ENCODE results near the gene TERT. TPM values are rescaled to one million over a fixed set of nuclear protein-coding genes. Genes with fewer than 3 reads are reported as not detected.
"Not testable (repeated sequence)": the region's sequence is repeated elsewhere in the genome, so short reads cannot be mapped to it uniquely, and the experiment has no call there.

Gene TERT
- total and polyA plus RNA-seq, 3 experiments from 2014 or later = 2.0 to 2.5 TPM; not detected in 1

DNA sequence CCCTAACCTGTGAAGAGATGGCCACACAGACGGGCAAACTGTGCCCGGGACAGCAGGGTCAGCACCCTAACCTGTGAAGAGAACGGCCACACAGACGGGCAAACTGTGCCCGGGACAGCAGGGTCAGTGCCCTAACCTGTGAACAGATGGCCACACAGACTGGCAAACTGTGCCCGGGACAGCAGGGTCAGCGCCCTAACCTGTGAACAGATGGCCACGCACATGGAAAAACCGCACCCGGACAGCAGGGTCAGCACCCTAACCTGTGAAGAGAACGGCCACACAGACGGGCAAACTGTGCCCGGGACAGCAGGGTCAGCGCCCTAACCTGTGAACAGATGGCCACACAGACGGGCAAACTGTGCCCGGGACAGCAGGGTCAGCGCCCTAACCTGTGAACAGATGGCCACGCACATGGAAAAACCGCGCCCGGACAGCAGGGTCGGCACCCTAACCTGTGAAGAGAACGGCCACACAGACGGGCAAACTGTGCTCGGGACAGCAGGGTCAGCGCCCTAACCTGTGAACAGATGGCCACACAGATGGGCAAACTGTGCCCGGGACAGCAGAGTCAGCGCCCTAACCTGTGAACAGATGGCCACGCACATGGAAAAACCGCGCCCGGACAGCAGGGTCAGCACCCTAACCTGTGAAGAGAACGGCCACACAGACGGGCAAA, 44.4 kb upstream of the TERT start:
- Histone ChIP-seq H3K4me1 (ENCODE audit: insufficient read depth, low read length) (peaks cover 31% of the 10 kb centered on the region), H3K36me3 (ENCODE audit: insufficient read depth, low read length) (peaks cover 53% of the 10 kb centered on the region)
- H3K27ac ChIP-seq (ENCODE audit: low read depth, low read length); H3K27ac Mint-ChIP-seq; H3K9me3 Mint-ChIP-seq; H3K27me3 Mint-ChIP-seq; CTCF ChIA-PET; H3K27me3 ChIP-seq (ENCODE audit: insufficient read depth, low read length, poor library complexity, severe bottlenecking); DNase-seq; H3K4me3 ChIP-seq (ENCODE audit: low read length); POLR2A ChIA-PET; H3K9me3 ChIP-seq (ENCODE audit: low read length); H3K4me3 Mint-ChIP-seq: not testable (repeated sequence)
- H3K36me3 Mint-ChIP-seq = peaks cover 4 to 85% (median 18%) of the 10 kb centered on the region in 3 donors
- peaks cover 22 to 33% (median 28%) of the 10 kb centered on the region in 3 donors for H3K4me1 Mint-ChIP-seq

DNA sequence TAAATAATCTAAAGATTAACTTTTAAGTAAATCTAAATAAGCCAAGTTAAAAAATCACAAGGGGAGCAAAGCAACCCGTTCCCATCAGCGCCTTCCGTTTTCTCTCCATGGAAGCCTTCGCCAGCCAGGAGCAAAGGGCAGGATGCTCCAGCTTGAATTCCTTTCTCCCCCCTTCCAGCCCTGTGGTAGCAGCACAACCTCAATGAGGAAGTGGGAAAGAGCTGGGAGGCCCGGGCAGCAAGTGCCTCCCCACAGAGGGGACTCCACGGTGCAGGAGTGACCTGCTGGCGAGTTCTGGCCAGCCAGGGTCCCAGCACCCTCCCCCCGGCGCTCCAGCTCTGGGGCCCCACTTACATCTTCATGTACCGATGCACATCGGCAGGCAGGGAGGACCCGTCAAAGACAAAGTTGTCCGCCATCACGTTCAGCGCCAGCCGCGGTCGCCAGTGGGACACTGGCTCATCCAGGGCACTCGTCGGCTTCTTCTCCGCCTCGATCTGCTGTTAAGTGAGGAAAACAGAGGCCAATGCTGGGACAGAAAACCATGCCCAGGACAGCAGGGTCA, 43.7 kb upstream of the TERT start:
- POLR2A ChIA-PET = no interaction called here
- Mint-ChIP-seq H3K4me3 (no peak overlapping the region), H3K9me3 (no peaks in the 10 kb centered on the region), H3K27ac (peak overlapping the region in 1 of 8 donors; percentile 57), H3K4me1 (peaks cover 15 to 26% (median 21%) of the 10 kb centered on the region in 3 donors), H3K36me3 (peaks cover 4 to 83% (median 14%) of the 10 kb centered on the region in 3 donors), H3K27me3 (no peaks in the 10 kb centered on the region)
- Histone ChIP-seq H3K4me3 (ENCODE audit: low read length) (no peak overlapping the region), H3K9me3 (ENCODE audit: low read length) (no peaks in the 10 kb centered on the region), H3K36me3 (ENCODE audit: insufficient read depth, low read length) (peaks cover 59% of the 10 kb centered on the region), H3K27me3 (ENCODE audit: insufficient read depth, low read length, poor library complexity, severe bottlenecking) (no peaks in the 10 kb centered on the region), H3K27ac (ENCODE audit: low read depth, low read length) (no peak overlapping the region), H3K4me1 (ENCODE audit: insufficient read depth, low read length) (peaks cover 24% of the 10 kb centered on the region)
- DNase-seq = no peak
- CTCF ChIA-PET = interaction anchor here (1.1 kb wide), 1 partner anchor 42 kb away, joined by 3 read pairs; no protein-coding TSS in a partner anchor

DNA sequence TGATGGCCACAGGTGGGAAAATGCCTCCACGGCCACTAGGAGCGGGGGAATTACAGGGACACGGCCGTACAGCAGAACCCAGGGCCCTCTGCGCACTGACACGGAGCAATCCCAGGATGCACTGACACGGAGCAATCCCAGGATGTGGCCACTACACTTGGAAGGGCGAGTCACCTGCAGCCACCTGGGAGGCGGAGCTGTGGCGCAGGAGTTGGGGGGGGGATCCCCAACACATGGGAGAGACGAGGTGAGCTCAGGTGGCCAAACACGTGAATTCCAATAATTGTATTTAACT, 43.3 kb upstream of the TERT start:
- Histone ChIP-seq H3K9me3 (ENCODE audit: low read length) (no peaks in the 10 kb centered on the region), H3K27ac (ENCODE audit: low read depth, low read length) (no peak overlapping the region), H3K36me3 (ENCODE audit: insufficient read depth, low read length) (peaks cover 63% of the 10 kb centered on the region), H3K4me1 (ENCODE audit: insufficient read depth, low read length) (peaks cover 20% of the 10 kb centered on the region), H3K4me3 (ENCODE audit: low read length) (no peak overlapping the region), H3K27me3 (ENCODE audit: insufficient read depth, low read length, poor library complexity, severe bottlenecking) (no peaks in the 10 kb centered on the region)
- POLR2A ChIA-PET = no interaction called here
- Mint-ChIP-seq H3K9me3 (no peaks in the 10 kb centered on the region), H3K4me3 (no peak overlapping the region), H3K27ac (no peak overlapping the region), H3K4me1 (peaks cover 12 to 21% (median 17%) of the 10 kb centered on the region in 3 donors), H3K27me3 (no peaks in the 10 kb centered on the region), H3K36me3 (peaks cover 8 to 85% (median 13%) of the 10 kb centered on the region in 3 donors)
- no peak for DNase-seq
- CTCF ChIA-PET = interaction anchor here (1.1 kb wide), 1 partner anchor 42 kb away, joined by 3 read pairs; no protein-coding TSS in a partner anchor

DNA sequence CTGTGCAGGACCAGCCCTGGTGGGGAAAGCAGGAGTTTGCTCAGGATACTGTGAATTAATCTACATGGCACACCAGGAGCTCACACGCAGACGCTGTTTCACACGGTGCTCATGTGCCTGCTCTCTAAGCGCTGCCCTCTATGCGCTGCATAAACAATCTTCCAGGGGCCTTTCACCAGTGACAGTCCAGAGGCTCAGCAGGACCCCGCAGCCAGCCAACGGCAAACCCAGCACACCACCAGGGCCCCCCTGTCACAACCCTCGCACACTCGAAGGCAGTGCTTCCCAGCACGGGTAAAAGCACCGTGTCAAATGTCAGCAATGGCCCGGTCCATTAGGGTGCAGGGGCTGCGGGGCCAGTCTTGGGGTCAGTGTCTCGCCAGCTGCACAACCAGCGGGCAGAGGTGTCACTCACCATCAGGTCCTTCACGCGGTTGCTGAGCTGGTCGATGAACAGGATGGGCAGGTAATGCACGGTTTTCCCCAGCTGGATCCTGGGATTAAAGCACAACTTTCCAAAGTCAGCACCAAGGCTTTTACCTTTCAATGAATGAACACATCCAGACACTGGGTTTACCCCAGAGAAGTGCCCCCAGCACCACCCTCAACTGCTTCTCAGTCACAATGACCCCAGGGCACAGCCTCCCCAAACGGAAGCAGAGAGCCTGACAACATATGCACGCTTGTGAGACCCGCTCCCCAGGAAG, 42.8 kb upstream of the TERT start:
- Mint-ChIP-seq H3K27me3 (no peaks in the 10 kb centered on the region), H3K9me3 (no peaks in the 10 kb centered on the region), H3K27ac (no peak overlapping the region), H3K4me3 (no peak overlapping the region), H3K36me3 (peaks cover 9 to 85% (median 14%) of the 10 kb centered on the region in 3 donors), H3K4me1 (peaks cover 10 to 18% (median 14%) of the 10 kb centered on the region in 3 donors)
- Histone ChIP-seq H3K27ac (ENCODE audit: low read depth, low read length) (no peak overlapping the region), H3K4me3 (ENCODE audit: low read length) (no peak overlapping the region), H3K27me3 (ENCODE audit: insufficient read depth, low read length, poor library complexity, severe bottlenecking) (no peaks in the 10 kb centered on the region), H3K4me1 (ENCODE audit: insufficient read depth, low read length) (peaks cover 17% of the 10 kb centered on the region), H3K9me3 (ENCODE audit: low read length) (no peaks in the 10 kb centered on the region), H3K36me3 (ENCODE audit: insufficient read depth, low read length) (peaks cover 68% of the 10 kb centered on the region)
- CTCF ChIA-PET = interaction anchor here (1.0 to 1.1 kb wide), 2 partner anchors 43 to 307 kb away, joined by 3 read pairs; no protein-coding TSS in a partner anchor
- POLR2A ChIA-PET = no interaction called here
- no peak for DNase-seq

DNA sequence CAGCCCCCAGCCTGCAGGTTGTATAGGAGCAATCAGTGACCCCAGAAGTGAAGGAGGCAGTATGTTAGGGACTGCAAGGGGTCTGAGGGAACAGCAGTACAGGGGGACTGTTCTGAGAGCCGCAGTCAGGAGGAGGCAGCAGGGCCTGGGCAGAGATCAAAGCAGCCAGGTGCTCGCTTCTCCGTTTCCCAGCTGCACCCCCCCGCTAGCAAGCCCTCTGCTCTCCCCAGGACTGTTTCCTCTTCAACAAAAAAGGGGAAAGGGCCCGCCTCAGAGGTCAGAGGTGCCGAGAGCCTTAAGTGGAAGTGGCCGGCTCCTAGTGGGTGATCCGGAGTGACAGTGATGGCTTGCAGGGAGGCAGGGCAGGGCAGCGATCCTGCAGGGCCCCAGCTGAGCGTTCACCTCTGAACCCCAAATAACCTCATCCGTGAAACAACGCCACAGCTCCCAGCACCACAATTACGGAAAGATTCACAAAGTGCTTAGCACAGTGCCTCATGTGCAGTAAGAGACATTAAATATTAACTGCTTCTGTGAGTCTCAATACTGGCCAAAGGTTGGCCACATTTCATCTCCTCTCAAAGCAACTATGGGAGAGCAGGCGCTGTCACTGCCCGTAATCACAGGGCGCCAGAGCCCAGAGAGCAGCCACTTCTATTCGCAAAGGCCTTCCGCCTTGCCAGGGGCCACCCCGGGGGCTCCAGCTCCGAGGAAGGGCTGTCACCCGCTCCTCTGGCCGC, 42.1 kb upstream of the TERT start:
- Histone ChIP-seq H3K36me3 (ENCODE audit: insufficient read depth, low read length) (peaks cover 76% of the 10 kb centered on the region), H3K9me3 (ENCODE audit: low read length) (no peaks in the 10 kb centered on the region), H3K4me1 (ENCODE audit: insufficient read depth, low read length) (peaks cover 10% of the 10 kb centered on the region), H3K27ac (ENCODE audit: low read depth, low read length) (no peak overlapping the region), H3K27me3 (ENCODE audit: insufficient read depth, low read length, poor library complexity, severe bottlenecking) (no peaks in the 10 kb centered on the region), H3K4me3 (ENCODE audit: low read length) (no peak overlapping the region)
- Mint-ChIP-seq H3K27ac (no peak overlapping the region), H3K36me3 (peaks cover 14 to 86% (median 16%) of the 10 kb centered on the region in 3 donors), H3K9me3 (no peaks in the 10 kb centered on the region), H3K4me1 (peaks cover 8 to 18% (median 14%) of the 10 kb centered on the region in 3 donors), H3K4me3 (no peak overlapping the region), H3K27me3 (no peaks in the 10 kb centered on the region)
- ChIA-PET CTCF (interaction anchor here (1.0 kb wide), 1 partner anchor 308 kb away, joined by 3 read pairs; no protein-coding TSS in a partner anchor), POLR2A (no interaction called here)
- no peak for DNase-seq

DNA sequence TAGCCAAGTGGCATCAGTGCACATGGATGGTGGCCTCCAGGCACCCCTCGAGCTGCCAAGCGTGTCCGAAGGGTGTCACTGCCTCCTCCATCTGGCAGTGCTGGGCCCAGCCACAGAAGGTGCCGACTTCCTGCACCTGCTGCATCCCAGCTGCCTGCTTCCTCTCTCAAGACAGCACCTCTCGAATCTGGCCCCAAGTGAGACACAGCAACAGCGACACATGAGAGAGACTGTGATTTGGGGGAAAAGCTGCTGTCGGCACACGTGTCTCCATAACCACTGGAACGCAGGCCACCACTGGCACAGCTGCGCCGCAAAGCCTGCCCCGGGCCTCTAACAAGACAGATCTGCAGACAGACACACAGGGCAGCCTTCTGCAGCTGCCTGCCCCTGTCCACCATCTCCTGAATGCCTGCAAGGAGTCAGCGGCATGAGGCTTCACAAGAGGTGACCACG, 41.3 kb upstream of the TERT start:
- Histone ChIP-seq H3K9me3 (ENCODE audit: low read length) (no peaks in the 10 kb centered on the region), H3K4me1 (ENCODE audit: insufficient read depth, low read length) (peaks cover 7% of the 10 kb centered on the region), H3K4me3 (ENCODE audit: low read length) (no peak overlapping the region), H3K27ac (ENCODE audit: low read depth, low read length) (no peak overlapping the region), H3K27me3 (ENCODE audit: insufficient read depth, low read length, poor library complexity, severe bottlenecking) (no peaks in the 10 kb centered on the region), H3K36me3 (ENCODE audit: insufficient read depth, low read length) (peaks cover 75% of the 10 kb centered on the region)
- Mint-ChIP-seq H3K36me3 (peaks cover 10 to 86% (median 14%) of the 10 kb centered on the region in 3 donors), H3K4me3 (peak overlapping the region in 1 of 7 donors; percentile 51), H3K4me1 (peaks cover 5 to 13% (median 9%) of the 10 kb centered on the region in 3 donors), H3K27ac (no peak overlapping the region), H3K9me3 (no peaks in the 10 kb centered on the region), H3K27me3 (no peaks in the 10 kb centered on the region)
- CTCF ChIA-PET = no interaction called here
- DNase-seq = no peak
- POLR2A ChIA-PET = no interaction called here

DNA sequence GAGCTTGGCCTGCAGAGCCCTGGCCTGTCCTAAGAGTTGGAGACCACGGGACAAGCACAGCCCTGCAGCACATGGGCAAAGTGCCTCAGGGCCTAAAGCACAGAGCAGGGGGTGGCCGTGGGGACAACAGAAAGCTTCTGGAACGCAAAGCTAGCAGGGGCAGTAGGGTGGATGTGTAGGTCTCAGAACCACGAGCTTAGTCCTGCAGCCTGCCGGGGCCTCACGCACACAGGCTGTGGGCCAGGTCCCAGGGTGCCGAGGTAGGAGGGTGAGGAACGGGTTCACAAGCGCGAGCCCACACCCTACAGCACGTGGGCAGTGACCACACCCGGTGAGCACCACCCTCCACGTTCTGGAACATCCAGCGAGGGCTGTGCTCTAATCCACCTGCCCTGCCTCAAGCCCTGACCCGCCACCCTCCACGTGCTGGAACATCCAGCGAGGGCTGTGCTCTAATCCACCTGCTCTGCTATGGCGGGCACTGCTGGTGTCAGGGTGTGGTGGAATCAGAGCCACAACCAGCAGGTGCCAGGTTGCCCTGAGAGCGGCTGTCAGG, 40.8 kb upstream of the TERT start:
- no peak for DNase-seq
- Mint-ChIP-seq H3K4me3 (no peak overlapping the region), H3K27ac (no peak overlapping the region), H3K36me3 (peaks cover 8 to 86% (median 14%) of the 10 kb centered on the region in 3 donors), H3K27me3 (no peaks in the 10 kb centered on the region), H3K9me3 (no peaks in the 10 kb centered on the region), H3K4me1 (peaks cover 5 to 10% (median 5%) of the 10 kb centered on the region in 3 donors)
- POLR2A ChIA-PET = no interaction called here
- CTCF ChIA-PET = no interaction called here
- Histone ChIP-seq H3K4me1 (ENCODE audit: insufficient read depth, low read length) (peaks cover 7% of the 10 kb centered on the region), H3K27ac (ENCODE audit: low read depth, low read length) (no peak overlapping the region), H3K27me3 (ENCODE audit: insufficient read depth, low read length, poor library complexity, severe bottlenecking) (no peaks in the 10 kb centered on the region), H3K36me3 (ENCODE audit: insufficient read depth, low read length) (peaks cover 73% of the 10 kb centered on the region), H3K9me3 (ENCODE audit: low read length) (no peaks in the 10 kb centered on the region), H3K4me3 (ENCODE audit: low read length) (no peak overlapping the region)

Data from CD8-positive, alpha-beta memory T cell (primary cell).